HepG2 (cell line): ENCODE results near the gene ZMYND10. TPM values are rescaled to one million over a fixed set of nuclear protein-coding genes. Genes with fewer than 3 reads are reported as not detected.

Source experiments
- ELF4 ChIP-seq: sonication (generic); formaldehyde crosslinking; IDR thresholded peaks from 2 replicates; pipeline ENCODE4 v1.5.0; 2020; ENCODE audit warnings: missing genetic modification reagents, mild to moderate bottlenecking, moderate library complexity, borderline replicate concordance
- HBP1 ChIP-seq: IDR thresholded peaks from 2 replicates; pipeline ENCODE4 v1.6.1; 2016; ENCODE audit warnings: low read depth, control low read depth
- HCFC1 ChIP-seq: fragments of 150-350 bp; IDR thresholded peaks from 2 replicates; pipeline ENCODE4 v1.6.1; 2014; ENCODE audit warnings: low read depth, low read length
- HHEX ChIP-seq: IDR thresholded peaks from 2 replicates; pipeline ENCODE4 v1.6.1; 2016; ENCODE audit warnings: control low read depth
- HMG20B ChIP-seq: conservative IDR thresholded peaks from 2 replicates; pipeline ENCODE4 v1.6.1; 2016; ENCODE audit warnings: missing genetic modification reagents, missing compliant biosample characterization
- MAF1 ChIP-seq: sonication (generic); formaldehyde crosslinking; IDR thresholded peaks from 2 replicates; pipeline ENCODE4 v1.5.0; 2020; ENCODE audit warnings: missing genetic modification reagents, borderline replicate concordance
- RBFOX2 ChIP-seq: fragments of 200-400 bp; formaldehyde crosslinking; IDR thresholded peaks from 2 replicates; pipeline ENCODE4 v1.6.1; 2017; ENCODE audit warnings: low read depth, mild to moderate bottlenecking, low read length
- STAT6 ChIP-seq: sonication (generic); formaldehyde crosslinking; IDR thresholded peaks from 2 replicates; pipeline ENCODE4 v1.4.0; 2020; ENCODE audit warnings: missing genetic modification reagents, mild to moderate bottlenecking, borderline replicate concordance
- TAF1 ChIP-seq: sonication (generic); formaldehyde crosslinking; IDR thresholded peaks from 2 replicates; pipeline ENCODE4 v1.4.0; 2020; ENCODE audit warnings: missing genetic modification reagents
- ZNF430 ChIP-seq: sonication (generic); formaldehyde crosslinking; IDR thresholded peaks from 2 replicates; pipeline ENCODE4 v1.9.0; 2021; ENCODE audit warnings: mild to moderate bottlenecking, missing genetic modification reagents
- ZNF543 ChIP-seq: sonication (generic); formaldehyde crosslinking; IDR thresholded peaks from 2 replicates; pipeline ENCODE4 v1.4.0; 2020; ENCODE audit warnings: mild to moderate bottlenecking, missing genetic modification reagents
- ZNF552 ChIP-seq: sonication (generic); formaldehyde crosslinking; IDR thresholded peaks from 2 replicates; pipeline ENCODE4 v1.9.0; 2022; ENCODE audit warnings: missing genetic modification reagents, mild to moderate bottlenecking, borderline replicate concordance
- ZNF557 ChIP-seq: sonication (generic); formaldehyde crosslinking; IDR thresholded peaks from 2 replicates; pipeline ENCODE4 v1.4.0; 2020; ENCODE audit warnings: missing genetic modification reagents
- ZNF724P ChIP-seq: sonication (generic); formaldehyde crosslinking; IDR thresholded peaks from 2 replicates; pipeline ENCODE4 v1.8.0; 2022; ENCODE audit warnings: missing genetic modification reagents, borderline replicate concordance
- polyA plus RNA-seq, 8 experiments: library from polyadenylated mRNA; depleted of rRNA in 3 of 8; stranded (reverse) in 7 of 8; unstranded in 1 of 8; fragments of >200 nt; fragmentation: Illumina TruSeq in 4 of 8; extraction: Trizol in 4 of 8; gene quantifications; 2 replicates each; pipeline versions ENCODE4 v1.2.1 to v1.2.3, GENCODE V29; 2011 to 2016; ENCODE audit warnings: low read depth in 4 of 8, missing spikeins in 1 of 8, mixed read lengths in 1 of 8; ENCODE audit not compliant: insufficient read depth in 1 of 8
- total RNA-seq, 5 experiments: library from RNA; depleted of rRNA; stranded (reverse); fragments of >200 nt; fragmentation: Illumina TruSeq; extraction: Trizol; gene quantifications; 2 replicates each; pipeline ENCODE4 v1.2.3, GENCODE V29; 2016; ENCODE audit warnings: low read depth in 1 of 5
- TF ChIP-seq, protein P1 (sequence below): sonication (generic); formaldehyde crosslinking; IDR thresholded peaks from 2 replicates; pipeline ENCODE4 v1.8.1; 2022; ENCODE audit warnings: mild to moderate bottlenecking, missing genetic modification reagents
- TF ChIP-seq, protein P2 (sequence below), 2 experiments: sonication (generic) in 1 of 2; formaldehyde crosslinking in 1 of 2; IDR thresholded peaks; 2 replicates each; pipeline versions ENCODE4 v1.6.1 to v1.9.0; 2014 to 2022; ENCODE audit warnings: antibody characterized with exemption in 1 of 2, borderline replicate concordance in 1 of 2, inconsistent platforms in 1 of 2, low read depth in 1 of 2, missing genetic modification reagents in 1 of 2
- TF ChIP-seq, protein P3 (sequence below): IDR thresholded peaks from 2 replicates; pipeline ENCODE4 v1.6.1; 2012; ENCODE audit warnings: inconsistent platforms

Gene ZMYND10
- total and polyA plus RNA-seq, 2 of the 13 experiments (the other 11 are each of a cell fraction or from before 2014, with no cell fraction given), result 0.60 to 0.74 TPM

DNA sequence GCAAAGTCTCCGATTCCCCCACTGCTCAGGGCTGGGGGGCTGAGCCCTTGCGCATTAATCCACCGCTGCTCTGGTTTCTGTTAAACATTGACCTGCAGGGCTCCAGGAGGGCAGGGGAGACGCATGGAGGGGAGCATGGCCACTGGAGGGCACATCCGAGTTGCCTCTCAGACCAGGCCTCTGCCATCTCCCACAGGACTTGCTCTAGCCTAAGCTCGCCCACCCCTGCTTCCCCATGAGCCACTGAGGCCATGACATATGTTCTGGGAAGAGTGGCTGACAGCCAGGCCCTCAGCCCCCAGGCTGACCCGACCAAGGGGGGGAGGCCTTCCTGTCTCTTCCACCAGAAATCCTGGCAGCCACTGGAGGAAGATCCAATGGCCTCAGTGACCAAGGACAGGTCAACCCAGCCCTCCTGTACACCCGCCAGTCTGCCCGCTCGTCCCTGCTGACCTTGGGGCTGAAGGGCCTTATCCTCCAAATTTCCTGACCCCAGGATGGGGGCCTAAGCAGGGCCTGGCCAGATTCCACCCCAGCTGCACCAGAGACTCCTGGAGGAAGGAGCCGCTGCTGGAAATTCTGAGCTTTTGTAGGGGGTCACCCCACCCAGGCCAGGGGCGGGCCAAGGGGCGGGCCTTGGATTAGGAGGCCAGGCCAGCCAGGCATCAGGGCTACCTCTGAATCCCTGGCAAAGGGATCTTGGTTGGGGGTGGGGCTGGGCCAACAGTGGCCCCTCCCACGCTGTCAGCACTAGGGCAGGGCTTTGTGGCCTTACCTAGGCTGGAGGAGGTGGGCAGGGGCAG is 42.3 kb downstream of the ZMYND10 start, which contains the start of gene HYAL1 (continued):
- TF ChIP-seq HCFC1, result no peak
- TF ChIP-seq STAT6 (CRISPR knock-in tag), result peak; percentile 82; the same call in 1 of the 2 replicates
- TF ChIP-seq ZNF430 (CRISPR knock-in tag), result peak; percentile 91
- TF ChIP-seq, protein P1, sequence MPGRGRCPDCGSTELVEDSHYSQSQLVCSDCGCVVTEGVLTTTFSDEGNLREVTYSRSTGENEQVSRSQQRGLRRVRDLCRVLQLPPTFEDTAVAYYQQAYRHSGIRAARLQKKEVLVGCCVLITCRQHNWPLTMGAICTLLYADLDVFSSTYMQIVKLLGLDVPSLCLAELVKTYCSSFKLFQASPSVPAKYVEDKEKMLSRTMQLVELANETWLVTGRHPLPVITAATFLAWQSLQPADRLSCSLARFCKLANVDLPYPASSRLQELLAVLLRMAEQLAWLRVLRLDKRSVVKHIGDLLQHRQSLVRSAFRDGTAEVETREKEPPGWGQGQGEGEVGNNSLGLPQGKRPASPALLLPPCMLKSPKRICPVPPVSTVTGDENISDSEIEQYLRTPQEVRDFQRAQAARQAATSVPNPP (CRISPR knock-in tag), result peak; percentile 91; the same call in 1 of the 2 replicates
- TF ChIP-seq HMG20B (CRISPR knock-in tag), result no peak
- peak; percentile 94 for TF ChIP-seq TAF1
- TF ChIP-seq ZNF552 (CRISPR knock-in tag), result 0 out of 2 replicates have a peak, but pooled peaks have one; percentile 53
- TF ChIP-seq, protein P2, sequence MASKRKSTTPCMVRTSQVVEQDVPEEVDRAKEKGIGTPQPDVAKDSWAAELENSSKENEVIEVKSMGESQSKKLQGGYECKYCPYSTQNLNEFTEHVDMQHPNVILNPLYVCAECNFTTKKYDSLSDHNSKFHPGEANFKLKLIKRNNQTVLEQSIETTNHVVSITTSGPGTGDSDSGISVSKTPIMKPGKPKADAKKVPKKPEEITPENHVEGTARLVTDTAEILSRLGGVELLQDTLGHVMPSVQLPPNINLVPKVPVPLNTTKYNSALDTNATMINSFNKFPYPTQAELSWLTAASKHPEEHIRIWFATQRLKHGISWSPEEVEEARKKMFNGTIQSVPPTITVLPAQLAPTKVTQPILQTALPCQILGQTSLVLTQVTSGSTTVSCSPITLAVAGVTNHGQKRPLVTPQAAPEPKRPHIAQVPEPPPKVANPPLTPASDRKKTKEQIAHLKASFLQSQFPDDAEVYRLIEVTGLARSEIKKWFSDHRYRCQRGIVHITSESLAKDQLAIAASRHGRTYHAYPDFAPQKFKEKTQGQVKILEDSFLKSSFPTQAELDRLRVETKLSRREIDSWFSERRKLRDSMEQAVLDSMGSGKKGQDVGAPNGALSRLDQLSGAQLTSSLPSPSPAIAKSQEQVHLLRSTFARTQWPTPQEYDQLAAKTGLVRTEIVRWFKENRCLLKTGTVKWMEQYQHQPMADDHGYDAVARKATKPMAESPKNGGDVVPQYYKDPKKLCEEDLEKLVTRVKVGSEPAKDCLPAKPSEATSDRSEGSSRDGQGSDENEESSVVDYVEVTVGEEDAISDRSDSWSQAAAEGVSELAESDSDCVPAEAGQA (IDR thresholded peaks at IDR 0.05; ENCODE audit: low read depth), result no peak
- TF ChIP-seq, protein P2 (CRISPR knock-in tag; IDR thresholded peaks at IDR 0.05; ENCODE audit: borderline replicate concordance), result no peak
- TF ChIP-seq HBP1 (CRISPR knock-in tag), result peak; percentile 49
- TF ChIP-seq RBFOX2, result peak; percentile 85
- peak; percentile 87; the same call in 1 of the 2 replicates for TF ChIP-seq ZNF724P
- TF ChIP-seq ZNF543 (CRISPR knock-in tag), result peak; percentile 65; the same call in 1 of the 2 replicates
- TF ChIP-seq, protein P3, sequence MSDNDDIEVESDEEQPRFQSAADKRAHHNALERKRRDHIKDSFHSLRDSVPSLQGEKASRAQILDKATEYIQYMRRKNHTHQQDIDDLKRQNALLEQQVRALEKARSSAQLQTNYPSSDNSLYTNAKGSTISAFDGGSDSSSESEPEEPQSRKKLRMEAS, result peak; percentile 82
- no peak for TF ChIP-seq HHEX
- peak; percentile 70; the same call in 1 of the 2 replicates for TF ChIP-seq MAF1 (CRISPR knock-in tag)
- TF ChIP-seq ZNF557 (CRISPR knock-in tag), result no peak
- peak; percentile 77; the same call in 1 of the 2 replicates for TF ChIP-seq ELF4 (CRISPR knock-in tag)
